Right atrium auricular region (tissue), 2 donors: ENCODE measurements around the gene SEPSECS. TPM values are rescaled to one million over a fixed set of nuclear protein-coding genes. Genes with fewer than 3 reads are reported as not detected.

Experiments used
- DNase-seq: peaks from one replicate; pipeline ENCODE4 v3.0.0-alpha.2; 2019; ENCODE audit warnings: low spot score
- H3K27ac ChIP-seq, 2 donors: fragments of 200-600 bp; sonication (generic); 1 replicate in 1 of 2; 2 replicates in 1 of 2; pipeline ENCODE4 v1.5.1; 2016 to 2019
- H3K27me3 ChIP-seq, 2 donors: fragments of 200-600 bp; sonication (generic); one replicate each; pipeline versions ENCODE4 v1.5.1 to v1.6.0; 2017 to 2019
- H3K36me3 ChIP-seq: fragments of 200-600 bp; sonication (generic); one replicate; pipeline ENCODE4 v1.5.1; 2016
- H3K4me1 ChIP-seq, 2 donors: fragments of 200-600 bp; sonication (generic); one replicate each; pipeline versions ENCODE4 v1.5.1 to v1.6.0; 2017 to 2019
- H3K4me3 ChIP-seq, 2 donors: fragments of 200-600 bp; sonication (generic); 1 replicate in 1 of 2; 2 replicates in 1 of 2; pipeline ENCODE4 v1.5.1; 2017 to 2019; ENCODE audit warnings: mild to moderate bottlenecking in 1 of 2, moderate library complexity in 1 of 2
- H3K9me3 ChIP-seq, 2 donors: fragments of 200-600 bp; sonication (generic); one replicate each; pipeline ENCODE4 v1.5.1; 2019
- total RNA-seq, 2 donors: library from RNA; depleted of rRNA; stranded (reverse); fragments of >200 nt; gene quantifications; one replicate each; pipeline ENCODE4 v1.1.0, GENCODE V29; 2016
- TF ChIP-seq, protein P1 (sequence below), 2 donors: fragments of 200-600 bp; sonication (generic); IDR thresholded peaks; one replicate each; pipeline ENCODE4 v1.5.1; 2019; ENCODE audit warnings: antibody characterized with exemption in 2 of 2

Gene SEPSECS
- total RNA-seq, 2 donors from 2014 or later: 2.4 to 3.9 TPM

DNA sequence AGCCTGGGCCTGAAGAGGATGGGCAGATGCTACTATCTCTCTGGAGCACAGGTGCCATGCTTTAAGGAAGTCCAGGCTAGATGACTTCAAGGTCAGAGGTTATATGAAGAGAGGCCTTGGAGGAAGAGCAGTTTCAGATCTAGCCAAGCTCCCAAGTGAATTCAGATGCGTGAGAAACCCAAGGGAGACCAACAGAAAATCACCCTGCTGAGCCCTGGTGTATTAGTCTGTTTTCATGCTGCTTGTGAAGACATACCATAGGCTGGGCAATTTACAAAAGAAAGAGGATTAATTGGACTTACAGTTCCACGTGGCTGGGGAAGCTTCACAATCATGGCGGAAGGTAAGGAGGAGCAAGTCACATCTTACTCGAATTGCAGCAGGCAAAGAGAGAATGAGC lies 81.7 kb downstream of the SEPSECS start:
- Histone ChIP-seq H3K27me3 (no peaks in the 10 kb centered on the region), H3K36me3 (no peaks in the 10 kb centered on the region), H3K4me1 (no peaks in the 10 kb centered on the region), H3K4me3 (no peak overlapping the region), H3K27ac (no peak overlapping the region), H3K9me3 (no peaks in the 10 kb centered on the region)
- TF ChIP-seq, protein P1, sequence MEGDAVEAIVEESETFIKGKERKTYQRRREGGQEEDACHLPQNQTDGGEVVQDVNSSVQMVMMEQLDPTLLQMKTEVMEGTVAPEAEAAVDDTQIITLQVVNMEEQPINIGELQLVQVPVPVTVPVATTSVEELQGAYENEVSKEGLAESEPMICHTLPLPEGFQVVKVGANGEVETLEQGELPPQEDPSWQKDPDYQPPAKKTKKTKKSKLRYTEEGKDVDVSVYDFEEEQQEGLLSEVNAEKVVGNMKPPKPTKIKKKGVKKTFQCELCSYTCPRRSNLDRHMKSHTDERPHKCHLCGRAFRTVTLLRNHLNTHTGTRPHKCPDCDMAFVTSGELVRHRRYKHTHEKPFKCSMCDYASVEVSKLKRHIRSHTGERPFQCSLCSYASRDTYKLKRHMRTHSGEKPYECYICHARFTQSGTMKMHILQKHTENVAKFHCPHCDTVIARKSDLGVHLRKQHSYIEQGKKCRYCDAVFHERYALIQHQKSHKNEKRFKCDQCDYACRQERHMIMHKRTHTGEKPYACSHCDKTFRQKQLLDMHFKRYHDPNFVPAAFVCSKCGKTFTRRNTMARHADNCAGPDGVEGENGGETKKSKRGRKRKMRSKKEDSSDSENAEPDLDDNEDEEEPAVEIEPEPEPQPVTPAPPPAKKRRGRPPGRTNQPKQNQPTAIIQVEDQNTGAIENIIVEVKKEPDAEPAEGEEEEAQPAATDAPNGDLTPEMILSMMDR (IDR thresholded peaks at IDR 0.05): no peak
- DNase-seq: no peak

DNA sequence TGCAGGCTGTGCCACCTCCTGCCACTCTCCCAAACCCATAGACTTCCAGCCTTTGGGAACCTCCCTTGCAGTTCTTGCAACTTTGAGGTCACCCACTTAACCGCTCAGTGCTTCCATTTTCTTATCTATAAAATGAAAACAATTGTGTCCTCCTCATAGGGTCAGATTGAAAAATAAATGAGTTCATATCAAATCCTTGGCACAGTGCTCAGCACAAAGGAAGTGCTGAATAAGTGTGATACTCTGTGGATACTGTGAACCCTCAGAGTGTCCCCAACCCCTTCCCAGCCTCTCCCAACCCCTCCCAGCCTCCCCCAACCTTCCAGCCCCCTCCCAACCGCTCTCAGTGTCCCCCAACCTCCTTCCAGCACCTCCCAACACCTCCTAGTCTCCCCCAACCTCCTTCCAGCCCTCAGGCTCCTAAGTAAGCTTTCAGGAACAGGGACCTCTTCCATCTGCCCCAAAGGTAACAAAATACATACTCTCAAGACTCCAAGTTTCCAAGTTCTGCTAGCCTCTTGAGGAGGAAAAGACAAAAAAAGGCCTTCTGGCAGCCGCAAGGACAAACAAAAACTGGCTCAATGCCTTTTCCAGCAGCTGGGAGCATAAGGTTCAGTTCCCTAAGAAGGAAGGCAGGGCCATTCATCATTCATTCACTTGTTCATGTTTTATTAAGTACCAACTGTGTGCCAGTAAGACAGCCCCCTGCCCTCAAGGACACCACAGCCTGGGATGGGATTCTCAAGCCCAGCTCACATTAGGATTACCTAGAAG lies 83.4 kb downstream of the SEPSECS start:
- Histone ChIP-seq H3K27ac (no peak overlapping the region), H3K36me3 (no peaks in the 10 kb centered on the region), H3K4me1 (no peaks in the 10 kb centered on the region), H3K9me3 (no peaks in the 10 kb centered on the region), H3K4me3 (no peak overlapping the region), H3K27me3 (no peaks in the 10 kb centered on the region)
- TF ChIP-seq, protein P1 (IDR thresholded peaks at IDR 0.05): no peak
- DNase-seq: no peak

DNA sequence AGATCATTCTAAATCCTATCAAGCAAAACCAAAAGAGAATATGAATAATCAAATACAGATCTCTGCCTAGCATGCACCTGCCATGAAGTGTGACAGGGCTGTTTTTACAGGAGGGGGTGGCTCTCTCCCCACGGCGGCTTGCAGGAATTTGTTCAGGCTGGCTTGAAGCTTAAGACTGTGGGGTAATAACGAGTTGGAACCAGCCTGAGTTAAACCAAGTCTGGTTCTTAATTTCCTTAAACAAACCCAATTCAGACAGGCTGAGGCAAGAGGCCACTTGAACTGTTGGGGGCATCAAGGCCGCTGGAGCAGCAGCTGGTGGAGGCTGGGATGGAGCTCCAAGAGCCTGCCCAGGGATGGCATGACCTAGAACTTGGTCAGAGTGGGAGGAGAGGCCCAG lies 84.4 kb downstream of the SEPSECS start:
- DNase-seq: no peak
- TF ChIP-seq, protein P1 (IDR thresholded peaks at IDR 0.05): no peak

DNA sequence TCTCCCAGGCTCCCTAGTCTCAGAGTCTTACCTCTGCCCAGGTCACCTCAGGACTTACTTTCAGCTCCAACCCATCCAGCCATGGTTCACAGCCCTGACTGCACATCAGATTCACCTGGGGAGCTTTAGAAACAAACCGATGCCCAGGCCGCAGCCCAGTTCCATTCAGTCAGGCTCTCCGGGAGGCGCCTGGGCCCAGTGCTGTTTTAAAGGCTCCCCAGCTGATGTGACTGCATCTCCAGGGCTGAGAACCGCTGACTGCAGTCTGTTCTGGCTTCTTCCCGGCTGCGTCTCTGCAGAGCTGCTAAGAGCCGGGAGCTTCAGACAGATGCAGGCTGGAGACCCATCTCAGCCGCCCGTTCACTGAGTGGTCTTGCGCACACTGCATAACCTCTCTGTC lies 85.1 kb downstream of the SEPSECS start:
- no peak overlapping the region for H3K4me3 ChIP-seq
- no peak overlapping the region for H3K27ac ChIP-seq
- no peaks in the 10 kb centered on the region for H3K27me3 ChIP-seq
- no peak for DNase-seq
- no peaks in the 10 kb centered on the region for H3K9me3 ChIP-seq
- TF ChIP-seq, protein P1 (IDR thresholded peaks at IDR 0.05): no peak
- no peaks in the 10 kb centered on the region for H3K36me3 ChIP-seq
- H3K4me1 ChIP-seq: no peaks in the 10 kb centered on the region

More for the DNA sequence above, 84.4 kb downstream of the SEPSECS start:
- no peaks in the 10 kb centered on the region for H3K9me3 ChIP-seq
- H3K27ac ChIP-seq: no peak overlapping the region
- no peaks in the 10 kb centered on the region for H3K27me3 ChIP-seq
- no peaks in the 10 kb centered on the region for H3K36me3 ChIP-seq
- H3K4me1 ChIP-seq: no peaks in the 10 kb centered on the region
- H3K4me3 ChIP-seq: no peak overlapping the region

DNA sequence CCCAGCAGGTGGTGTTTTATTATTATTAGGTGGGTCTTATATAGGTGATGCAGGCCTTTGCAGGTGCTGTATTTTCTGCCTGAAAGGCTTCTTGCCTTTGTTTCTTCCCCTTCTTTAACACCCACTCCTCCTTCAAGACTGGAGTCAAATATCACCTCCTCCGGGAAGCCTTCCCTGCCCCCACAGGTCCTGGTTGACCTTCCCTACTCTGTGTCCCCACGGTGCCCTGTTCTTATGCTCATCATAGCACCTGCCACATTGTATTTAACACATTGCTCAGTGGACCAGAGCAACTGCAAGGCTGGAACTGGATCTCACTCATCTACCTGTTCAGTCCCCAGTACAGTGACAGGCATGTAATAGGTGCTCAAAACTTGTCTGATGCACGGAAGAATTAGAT lies 89.7 kb downstream of the SEPSECS start:
- Histone ChIP-seq H3K4me1 (no peaks in the 10 kb centered on the region), H3K27me3 (no peaks in the 10 kb centered on the region), H3K4me3 (no peak overlapping the region), H3K36me3 (no peaks in the 10 kb centered on the region), H3K27ac (no peak overlapping the region), H3K9me3 (no peaks in the 10 kb centered on the region)
- no peak for DNase-seq
- TF ChIP-seq, protein P1 (IDR thresholded peaks at IDR 0.05): no peak

Other genes starting within 250 kb of the SEPSECS start
- gene CCDC149, start 247.4 kb downstream of the SEPSECS start, total RNA-seq: 1 to 10 TPM; 6.7 to 7.0 TPM
- 1 to 10 TPM; 1.1 to 1.9 TPM for gene LGI2, start 129.5 kb downstream of the SEPSECS start, total RNA-seq
- gene PI4K2B, start 73.6 kb upstream of the SEPSECS start, total RNA-seq: 1 to 10 TPM; 2.7 to 5.0 TPM
- 1 to 10 TPM; 7.4 to 7.9 TPM for gene ZCCHC4, start 152.3 kb upstream of the SEPSECS start, total RNA-seq
- 10 to 100 TPM in 1 of 2 donors, 1 to 10 TPM in 1; 9.9 to 10.3 TPM for gene ANAPC4, start 216.8 kb upstream of the SEPSECS start, total RNA-seq